Neural crest cell (in vitro differentiated cells): Measurements from ENCODE around the gene MLC1. TPM values are rescaled to one million over a fixed set of nuclear protein-coding genes. Genes with fewer than 3 reads are reported as not detected.

Source experiments
- DNase-seq: peaks from one replicate; pipeline ENCODE4 v3.0.0; 2021; ENCODE audit warnings: low read depth, mixed read lengths, low spot score
- H3K27ac Mint-ChIP-seq: one replicate; pipeline ENCODE4 v1.8.0; 2021; ENCODE audit warnings: mild to moderate bottlenecking, mixed read lengths; ENCODE audit not compliant: unreplicated experiment
- H3K27me3 Mint-ChIP-seq: 2 replicates; pipeline ENCODE4 v1.8.0; 2021; ENCODE audit warnings: low read depth, mild to moderate bottlenecking, mixed read lengths
- H3K36me3 Mint-ChIP-seq: 2 replicates; pipeline ENCODE4 v1.8.0; 2021; ENCODE audit warnings: low read depth, mild to moderate bottlenecking, mixed read lengths
- H3K4me1 Mint-ChIP-seq: 2 replicates; pipeline ENCODE4 v1.8.0; 2021; ENCODE audit warnings: mixed read lengths
- H3K4me3 Mint-ChIP-seq: one replicate; pipeline ENCODE4 v1.8.0; 2021; ENCODE audit warnings: mild to moderate bottlenecking, mixed read lengths
- H3K9me3 Mint-ChIP-seq: 2 replicates; pipeline ENCODE4 v1.8.0; 2021; ENCODE audit warnings: mixed read lengths
- CTCF ChIP-seq: fragments of 200-600 bp; sonication (generic); conservative IDR thresholded peaks from 2 replicates; pipeline ENCODE4 v1.5.0; 2021; ENCODE audit warnings: antibody characterized with exemption, mild to moderate bottlenecking
- total RNA-seq: library from RNA; stranded (reverse); gene quantifications from 2 replicates; pipeline ENCODE4 v1.2.1, GENCODE V29; 2021

MLC1 gene
- total RNA-seq, 1 donor from 2014 or later: 3.3 TPM

GRCh38 chr22:50014053-50014501 is 71.1 kb downstream of the MLC1 start:
- no peak overlapping the region for H3K27ac Mint-ChIP-seq
- H3K9me3 Mint-ChIP-seq: no peaks in the 10 kb centered on the region
- H3K27me3 Mint-ChIP-seq: peaks cover 53% of the 10 kb centered on the region
- DNase-seq: no peak
- no peaks in the 10 kb centered on the region for H3K36me3 Mint-ChIP-seq
- no peaks in the 10 kb centered on the region for H3K4me1 Mint-ChIP-seq
- no peak for TF ChIP-seq CTCF
- H3K4me3 Mint-ChIP-seq: no peak overlapping the region

GRCh38 chr22:50012211-50013181 is 72.7 kb downstream of the MLC1 start, which contains the start of gene IL17REL:
Gene IL17REL (minus strand): TSS chr22:50012765. CDS start chr22:50012646, 119 bp downstream.
- H3K27me3 Mint-ChIP-seq: peaks cover 44% of the 10 kb centered on the region
- H3K9me3 Mint-ChIP-seq: no peaks in the 10 kb centered on the region

GRCh38 chr22:50011447-50012210 is 73.6 kb downstream of the MLC1 start:
- peaks cover 39% of the 10 kb centered on the region for H3K27me3 Mint-ChIP-seq
- no peak overlapping the region for H3K4me3 Mint-ChIP-seq
- no peaks in the 10 kb centered on the region for H3K4me1 Mint-ChIP-seq
- DNase-seq: no peak
- no peaks in the 10 kb centered on the region for H3K9me3 Mint-ChIP-seq
- H3K36me3 Mint-ChIP-seq: no peaks in the 10 kb centered on the region
- H3K27ac Mint-ChIP-seq: no peak overlapping the region
- no peak for TF ChIP-seq CTCF

More at GRCh38 chr22:50012211-50013181, 72.7 kb downstream of the MLC1 start, which contains the start of gene IL17REL:
- no peak for DNase-seq
- Mint-ChIP-seq H3K27ac (no peak within 1 kb of the TSS), H3K36me3 (no peaks in the 10 kb centered on the region), H3K4me3 (no peak within 1 kb of the TSS), H3K4me1 (no peaks in the 10 kb centered on the region)
- no peak for TF ChIP-seq CTCF

DNA sequence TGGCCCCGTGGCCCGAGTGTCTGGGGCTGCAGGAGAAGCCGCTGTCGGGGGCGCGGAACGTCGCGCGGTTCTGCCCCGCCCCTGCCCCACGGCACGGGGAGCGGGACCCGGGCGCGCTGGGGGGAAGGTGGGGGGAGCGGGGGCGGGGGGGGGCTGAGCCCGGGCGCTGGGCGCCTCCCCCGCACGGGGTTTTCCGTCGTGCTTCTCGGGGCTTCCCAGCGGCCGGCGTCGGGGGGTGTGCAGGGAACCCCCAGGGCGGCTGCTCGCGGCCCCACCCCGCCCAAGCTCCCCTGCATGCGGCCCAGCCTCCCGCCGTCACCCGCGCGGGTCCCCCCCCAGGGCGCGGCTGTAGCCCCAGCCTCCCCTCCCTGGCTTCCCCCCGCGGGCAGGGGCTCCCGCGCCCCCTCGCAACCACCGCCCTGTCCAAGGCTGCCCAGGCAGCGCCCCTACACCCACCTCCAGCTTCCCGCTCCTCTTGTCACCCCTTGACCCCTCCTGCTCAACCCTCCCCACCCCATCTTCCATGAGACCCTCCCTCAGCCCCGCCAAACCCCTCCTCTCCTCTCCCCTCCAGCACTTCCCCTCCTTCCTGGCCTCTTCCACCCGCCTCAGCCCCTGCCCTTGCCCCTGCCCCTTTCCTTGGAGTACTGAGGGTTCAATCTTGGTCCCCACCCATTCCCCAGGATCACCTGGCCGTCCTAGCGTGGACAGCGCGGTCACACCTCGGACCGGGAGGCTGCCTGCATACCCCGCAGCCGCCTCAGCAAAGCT is 74.4 kb downstream of the MLC1 start:
- Mint-ChIP-seq H3K36me3 (no peaks in the 10 kb centered on the region), H3K27me3 (peaks cover 37% of the 10 kb centered on the region), H3K9me3 (no peaks in the 10 kb centered on the region), H3K27ac (no peak overlapping the region), H3K4me3 (no peak overlapping the region), H3K4me1 (no peaks in the 10 kb centered on the region)
- TF ChIP-seq CTCF: no peak
- DNase-seq: no peak
